PC-9 (cell line): ENCODE data around the gene IP6K1. TPM values are rescaled to one million over a fixed set of nuclear protein-coding genes. Genes with fewer than 3 reads are reported as not detected.

Experiments used
- BruUV-seq: library from RNA; stranded (reverse); fragments of 400-500 nt; replicated peaks from 2 replicates; lab custom pipeline; 2021; lab: Mats Ljungman, UMichigan
- CTCF ChIA-PET: fragments of 300-600 bp; sonication (Branson Sonifier 250); formaldehyde crosslinking; loops from one replicate; lab custom pipeline; 2022; ENCODE audit warnings: antibody characterized with exemption; lab: Charles Lee
- POLR2A ChIA-PET: fragments of 300-600 bp; sonication (Branson Sonifier 250); formaldehyde crosslinking; loops from one replicate; lab custom pipeline; 2022; ENCODE audit warnings: antibody characterized with exemption; ENCODE audit not compliant: unreplicated experiment; lab: Charles Lee
- DNase-seq, 2 experiments: peaks; one replicate each; pipeline versions ENCODE4 v3.0.0 to v3.0.0-alpha.2; 2015 to 2022; ENCODE audit warnings: mixed read lengths in 1 of 2
- H2AFZ ChIP-seq: fragments of 200-600 bp; sonication (generic); 2 replicates; pipeline ENCODE4 v1.8.1; 2017; ENCODE audit warnings: antibody characterized with exemption
- H3F3A ChIP-seq: fragments of 200-600 bp; sonication (generic); 2 replicates; pipeline ENCODE4 v1.8.1; 2017; ENCODE audit warnings: antibody characterized with exemption, mild to moderate bottlenecking, low read depth; ENCODE audit not compliant: insufficient read depth
- H3K27ac ChIP-seq: fragments of 200-600 bp; sonication (generic); 2 replicates; pipeline ENCODE4 v1.6.1; 2016; ENCODE audit warnings: mixed run types
- H3K27me3 ChIP-seq: fragments of 200-600 bp; sonication (generic); 2 replicates; pipeline ENCODE4 v1.6.1; 2016; ENCODE audit warnings: low read depth, mixed run types; ENCODE audit not compliant: insufficient read depth
- H3K36me3 ChIP-seq: fragments of 200-600 bp; sonication (generic); 2 replicates; pipeline ENCODE4 v1.6.1; 2016; ENCODE audit warnings: low read depth, mixed run types
- H3K4me1 ChIP-seq: fragments of 200-600 bp; sonication (generic); replicated peaks from 2 replicates; pipeline ENCODE4 v1.6.1; 2016; ENCODE audit warnings: mixed run types; ENCODE audit not compliant: insufficient read depth
- H3K4me2 ChIP-seq: fragments of 200-600 bp; sonication (generic); 2 replicates; pipeline ENCODE4 v1.6.1; 2017; ENCODE audit warnings: mixed run types
- H3K4me3 ChIP-seq: fragments of 200-600 bp; sonication (generic); 2 replicates; pipeline ENCODE4 v1.6.1; 2016; ENCODE audit warnings: mixed run types
- H3K79me2 ChIP-seq: fragments of 200-600 bp; sonication (generic); 2 replicates; pipeline ENCODE4 v1.6.1; 2017; ENCODE audit warnings: low read depth, mixed run types
- H3K9me2 ChIP-seq: fragments of 200-600 bp; sonication (generic); 2 replicates; pipeline ENCODE4 v1.8.1; 2017; ENCODE audit warnings: mild to moderate bottlenecking; ENCODE audit not compliant: insufficient read depth
- H3K9me3 ChIP-seq: fragments of 200-600 bp; sonication (generic); 2 replicates; pipeline ENCODE4 v1.8.1; 2016; ENCODE audit warnings: low read depth; ENCODE audit not compliant: insufficient read depth
- H4K20me1 ChIP-seq: fragments of 200-600 bp; sonication (generic); 2 replicates; pipeline ENCODE4 v1.8.1; 2017; ENCODE audit not compliant: insufficient read depth
- CTCF ChIP-seq: fragments of 200-600 bp; sonication (generic); conservative IDR thresholded peaks from 2 replicates; pipeline ENCODE4 v1.6.1; 2017; ENCODE audit warnings: mixed run types, antibody characterized with exemption, mild to moderate bottlenecking, moderate library complexity
- EZH2 ChIP-seq: fragments of 200-600 bp; sonication (generic); IDR thresholded peaks from 2 replicates; pipeline ENCODE4 v1.8.0; 2017; ENCODE audit warnings: antibody characterized with exemption, low read depth
- intact Hi-C: fragments of 100-400 bp; cut with micrococcal nuclease; formaldehyde crosslinking; loops from one replicate; pipeline ENCODE4 v1.10.0; 2022; ENCODE audit not compliant: unreplicated experiment
- microRNA-seq: library from miRNA; unstranded; fragments of <30 nt; microRNA quantifications from one replicate; pipeline ENCODE4 v1.2.0, GENCODE V29; 2021; ENCODE audit warnings: borderline number of aligned reads, borderline replicate concordance
- total RNA-seq: library from RNA; stranded (reverse); gene quantifications from 2 replicates; pipeline ENCODE4 v1.2.3, GENCODE V29; 2021

Gene IP6K1
- total RNA-seq, 1 experiment from 2014 or later: 32.9 TPM

GRCh38 chr3:49674497-49674983 is 111.8 kb downstream of the IP6K1 start:
- TF ChIP-seq CTCF: no peak
- no peak for TF ChIP-seq EZH2
- no peaks in the 10 kb centered on the region for H3K27me3 ChIP-seq
- H3F3A ChIP-seq: peaks cover 8% of the 10 kb centered on the region; the same call in 1 of the 2 replicates
- CTCF ChIA-PET: no interaction called here
- intact Hi-C loops: loop anchor here (1.0 to 5.0 kb wide), 4 partner anchors 72 to 327 kb away; no protein-coding TSS in a partner anchor
- H3K4me3 ChIP-seq: peak overlapping the region; percentile 86
- POLR2A ChIA-PET: interaction anchor here (0.6 kb wide), 1 partner anchor 148 kb away, joined by 3 read pairs; no protein-coding TSS in a partner anchor
- H3K9me2 ChIP-seq: no peaks in the 10 kb centered on the region
- no peaks in the 10 kb centered on the region for H3K9me3 ChIP-seq
- peak overlapping the region; percentile 83 for H2AFZ ChIP-seq
- H3K4me2 ChIP-seq: peak overlapping the region; percentile 79
- no peak for DNase-seq
- H3K4me1 ChIP-seq: peaks cover 14% of the 10 kb centered on the region
- peaks cover 21% of the 10 kb centered on the region; the same call in 1 of the 2 replicates for H3K79me2 ChIP-seq
- peaks cover 7% of the 10 kb centered on the region; the same call in 1 of the 2 replicates for H4K20me1 ChIP-seq
- no peaks in the 10 kb centered on the region; the same call in 1 of the 2 replicates for H3K36me3 ChIP-seq
- no TSS peak for BruUV-seq
- H3K27ac ChIP-seq: no peak overlapping the region

Small RNA genes within 50 kb of the gene (microRNA-seq; reads per million reads assigned to microRNA genes)
- not detected for gene MIR5193

Other genes starting within 250 kb of the IP6K1 start
- gene BSN, start 232.1 kb downstream of the IP6K1 start, total RNA-seq: 0.23 and 0.28 TPM in 2 replicates
- gene APEH, start 112.2 kb downstream of the IP6K1 start, total RNA-seq: 131 TPM in 2 replicates
- 10.4 and 16.8 TPM in 2 replicates for gene MST1, start 97.1 kb downstream of the IP6K1 start, total RNA-seq
- gene RNF123, start 97.0 kb downstream of the IP6K1 start, total RNA-seq: 46.7 and 48.6 TPM in 2 replicates
- 1.0 TPM in 1 of 2 replicates, not detected in the other for gene AMIGO3, start 66.9 kb downstream of the IP6K1 start, total RNA-seq
- gene GMPPB, start 62.6 kb downstream of the IP6K1 start, total RNA-seq: 20.4 and 24.2 TPM in 2 replicates
- gene CDHR4, start 13.3 kb upstream of the IP6K1 start, total RNA-seq: 2.0 and 3.5 TPM in 2 replicates
- 0.40 TPM in 1 of 2 replicates, not detected in the other for gene INKA1, start 16.7 kb upstream of the IP6K1 start, total RNA-seq
- gene UBA7, start 27.4 kb upstream of the IP6K1 start, total RNA-seq: 48.6 and 56.5 TPM in 2 replicates
- gene TRAIP, start 70.0 kb upstream of the IP6K1 start, total RNA-seq: 18.1 and 20.6 TPM in 2 replicates
- gene CAMKV, start 83.4 kb upstream of the IP6K1 start, total RNA-seq: not detected in 2 replicates
- 84.3 and 98.3 TPM in 2 replicates for gene MST1R, start 117.3 kb upstream of the IP6K1 start, total RNA-seq
- gene MON1A, start 143.3 kb upstream of the IP6K1 start, total RNA-seq: 4.8 and 5.5 TPM in 2 replicates
- 70.2 and 72.0 TPM in 2 replicates for gene RBM6, start 153.6 kb upstream of the IP6K1 start, total RNA-seq